Natural killer cell (primary cell): Measurements from ENCODE around the gene AGO1. TPM values are rescaled to one million over a fixed set of nuclear protein-coding genes. Genes with fewer than 3 reads are reported as not detected.
A peak's percentile ranks its signal among the peaks of the same experiment; 100 is the strongest.

ENCODE experiments used
- ATAC-seq, 3 donors: fragments of 150-1000 bp in 2 of 3; fragments of 200-7000 bp in 1 of 3; cut with Tn5 transposase; 1 replicate in 1 of 3; 2 replicates in 2 of 3; pipeline ENCODE4 v1.10.0; 2021; ENCODE audit warnings: mild to moderate bottlenecking in 2 of 3, moderate library complexity in 2 of 3
- DNase-seq, 2 donors: peaks; one replicate each; pipeline versions ENCODE4 v3.0.0 to v3.0.0-alpha.2; 2013 to 2021; ENCODE audit warnings: mixed read lengths in 1 of 2
- H3K27ac ChIP-seq: one replicate; pipeline ENCODE4 v1.5.1; 2013; ENCODE audit warnings: mild to moderate bottlenecking, low read length
- H3K27me3 ChIP-seq: one replicate; pipeline ENCODE4 v1.6.1; 2013; ENCODE audit warnings: low read length; ENCODE audit not compliant: control insufficient read depth, insufficient read depth
- H3K36me3 ChIP-seq: one replicate; pipeline ENCODE4 v1.6.1; 2013; ENCODE audit warnings: low read length; ENCODE audit not compliant: control insufficient read depth, insufficient read depth
- H3K4me1 ChIP-seq: one replicate; pipeline ENCODE4 v1.6.1; 2013; ENCODE audit warnings: low read length; ENCODE audit not compliant: control insufficient read depth, insufficient read depth
- H3K4me3 ChIP-seq: one replicate; pipeline ENCODE4 v1.5.1; 2013; ENCODE audit warnings: low read length
- H3K9me3 ChIP-seq: one replicate; pipeline ENCODE4 v1.6.1; 2013; ENCODE audit warnings: low read length; ENCODE audit not compliant: control insufficient read depth, insufficient read depth
- H3K27ac Mint-ChIP-seq, 2 donors: one replicate each; pipeline ENCODE4 v1.8.0; 2022; ENCODE audit warnings: mild to moderate bottlenecking in 2 of 2, mixed read lengths in 2 of 2, moderate library complexity in 1 of 2
- H3K27me3 Mint-ChIP-seq, 2 donors: one replicate each; pipeline ENCODE4 v1.8.0; 2022; ENCODE audit warnings: low read depth in 2 of 2, mixed read lengths in 2 of 2
- H3K36me3 Mint-ChIP-seq: one replicate; pipeline ENCODE4 v1.8.0; 2022; ENCODE audit warnings: mixed read lengths
- H3K4me1 Mint-ChIP-seq, 2 donors: one replicate each; pipeline ENCODE4 v1.8.0; 2022; ENCODE audit warnings: mixed read lengths in 2 of 2
- H3K4me3 Mint-ChIP-seq: one replicate; pipeline ENCODE4 v1.8.0; 2022; ENCODE audit warnings: mild to moderate bottlenecking, moderate library complexity, mixed read lengths
- H3K9me3 Mint-ChIP-seq, 2 donors: one replicate each; pipeline ENCODE4 v1.8.0; 2022; ENCODE audit warnings: mixed read lengths in 2 of 2
- WGBS: methylation state at CpG from one replicate; pipeline ENCODE4 v1.1.7; 2013; ENCODE audit warnings: missing lambda C conversion rate; ENCODE audit not compliant: insufficient coverage; 5-methylcytosine and 5-hydroxymethylcytosine counted together
- intact Hi-C: fragments of 100-400 bp; cut with micrococcal nuclease; formaldehyde crosslinking; loops from one replicate; pipeline ENCODE4 v1.14.2; 2022
- total RNA-seq, 4 donors: library from RNA; stranded (reverse); fragments of 120-200 nt in 1 of 4; gene quantifications; one replicate each; pipeline versions ENCODE4 v1.2.3 to v1.2.4, GENCODE V29; 2013 to 2022
- TF ChIP-seq, protein P1 (sequence below): fragments of 200-600 bp; IDR thresholded peaks from one replicate; pipeline ENCODE4 v1.8.0; 2022; ENCODE audit warnings: antibody characterized with exemption

The AGO1 gene
- total RNA-seq, 3 donors from 2014 or later (not counting 1 experiment from before 2014, with no cell fraction given), result 30.1 to 34.5 (median 34.3) TPM

- Mint-ChIP-seq H3K27me3 (no peaks in the 10 kb centered on the region), H3K36me3 (no peaks in the 10 kb centered on the region), H3K27ac (no peak overlapping the region), H3K4me1 (peaks cover 6 to 10% of the 10 kb centered on the region in 2 donors), H3K4me3 (no peak overlapping the region), H3K9me3 (no peaks in the 10 kb centered on the region)
- H3K9me3 ChIP-seq, result no peaks in the 10 kb centered on the region
- H3K36me3 ChIP-seq, result peaks cover 3% of the 10 kb centered on the region
- DNase-seq (no peak), ATAC-seq (no peak)
- peaks cover 5% of the 10 kb centered on the region for H3K4me1 ChIP-seq
- H3K27ac ChIP-seq, result no peak overlapping the region
- H3K27me3 ChIP-seq, result no peaks in the 10 kb centered on the region
- WGBS, result 95% methylated on average over 4 of the region's 4 CpGs
- intact Hi-C loops, result no loop called here
- TF ChIP-seq, protein P1, sequence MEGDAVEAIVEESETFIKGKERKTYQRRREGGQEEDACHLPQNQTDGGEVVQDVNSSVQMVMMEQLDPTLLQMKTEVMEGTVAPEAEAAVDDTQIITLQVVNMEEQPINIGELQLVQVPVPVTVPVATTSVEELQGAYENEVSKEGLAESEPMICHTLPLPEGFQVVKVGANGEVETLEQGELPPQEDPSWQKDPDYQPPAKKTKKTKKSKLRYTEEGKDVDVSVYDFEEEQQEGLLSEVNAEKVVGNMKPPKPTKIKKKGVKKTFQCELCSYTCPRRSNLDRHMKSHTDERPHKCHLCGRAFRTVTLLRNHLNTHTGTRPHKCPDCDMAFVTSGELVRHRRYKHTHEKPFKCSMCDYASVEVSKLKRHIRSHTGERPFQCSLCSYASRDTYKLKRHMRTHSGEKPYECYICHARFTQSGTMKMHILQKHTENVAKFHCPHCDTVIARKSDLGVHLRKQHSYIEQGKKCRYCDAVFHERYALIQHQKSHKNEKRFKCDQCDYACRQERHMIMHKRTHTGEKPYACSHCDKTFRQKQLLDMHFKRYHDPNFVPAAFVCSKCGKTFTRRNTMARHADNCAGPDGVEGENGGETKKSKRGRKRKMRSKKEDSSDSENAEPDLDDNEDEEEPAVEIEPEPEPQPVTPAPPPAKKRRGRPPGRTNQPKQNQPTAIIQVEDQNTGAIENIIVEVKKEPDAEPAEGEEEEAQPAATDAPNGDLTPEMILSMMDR, result no peak
- no peak overlapping the region for H3K4me3 ChIP-seq
These were observed 42.7 kb downstream of the AGO1 start for GRCh38 chr1:35925741-35926140.

DNA sequence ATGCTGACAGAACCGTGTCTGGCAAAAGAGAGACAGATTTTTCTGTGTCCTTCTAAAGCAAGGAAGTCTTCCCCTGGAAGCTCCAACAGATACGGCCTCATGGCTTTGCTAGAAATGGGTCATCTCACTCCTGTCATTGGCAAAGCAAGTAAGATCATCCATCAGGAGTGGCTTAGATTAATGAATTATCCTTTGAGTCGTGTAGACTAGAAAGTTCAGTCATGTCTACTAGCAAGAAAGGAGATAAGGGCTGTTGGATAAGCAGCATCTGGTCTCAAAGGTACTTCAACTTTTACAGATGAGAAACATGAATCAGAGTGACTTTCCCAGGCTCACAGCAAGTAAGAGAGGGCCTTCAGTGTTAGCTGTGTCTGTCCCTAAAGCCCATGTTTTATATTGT is 44.5 kb downstream of the AGO1 start:
- Mint-ChIP-seq H3K4me3 (no peak overlapping the region), H3K9me3 (no peaks in the 10 kb centered on the region), H3K4me1 (peaks cover 16 to 19% of the 10 kb centered on the region in 2 donors), H3K27me3 (no peaks in the 10 kb centered on the region), H3K36me3 (no peaks in the 10 kb centered on the region), H3K27ac (no peak overlapping the region)
- TF ChIP-seq, protein P1, result no peak
- Histone ChIP-seq H3K4me3 (no peak overlapping the region), H3K36me3 (no peaks in the 10 kb centered on the region), H3K4me1 (peaks cover 9% of the 10 kb centered on the region), H3K9me3 (no peaks in the 10 kb centered on the region), H3K27me3 (no peaks in the 10 kb centered on the region), H3K27ac (no peak overlapping the region)
- no peak for ATAC-seq
- WGBS, result 81% methylated on average over 3 of the region's 3 CpGs
- intact Hi-C loops, result no loop called here
- DNase-seq, result no peak

- no peaks in the 10 kb centered on the region for H3K27me3 Mint-ChIP-seq
- peak in 2 of 3 donors; percentile 3 to 13 for ATAC-seq
- intact Hi-C loops, result no loop called here
These were observed 47.0 kb downstream of the AGO1 start for GRCh38 chr1:35929730-35930592.

More at GRCh38 chr1:35929730-35930592, 47.0 kb downstream of the AGO1 start:
- TF ChIP-seq, protein P1, result no peak
- Mint-ChIP-seq H3K27ac (peak overlapping the region; percentile 94 to 96), H3K4me1 (peaks cover 22 to 25% of the 10 kb centered on the region in 2 donors), H3K4me3 (peak overlapping the region; percentile 96), H3K9me3 (no peaks in the 10 kb centered on the region), H3K36me3 (no peaks in the 10 kb centered on the region)
- Histone ChIP-seq H3K4me3 (peak overlapping the region; percentile 83), H3K36me3 (no peaks in the 10 kb centered on the region), H3K27me3 (no peaks in the 10 kb centered on the region), H3K27ac (peak overlapping the region; percentile 99), H3K4me1 (peaks cover 9% of the 10 kb centered on the region), H3K9me3 (no peaks in the 10 kb centered on the region)
- WGBS, result under 1% methylated on average over 11 of the region's 15 CpGs
- peak; percentile 29 to 66 for DNase-seq
